SU-DHL-6 (cell line): ENCODE measurements around the gene SLC2A1.

ENCODE experiments used
- H2AFZ ChIP-seq: fragments of 200-600 bp; sonication (generic); 2 replicates; pipeline ENCODE4 v1.6.1; 2014; ENCODE audit warnings: low read depth, mild to moderate bottlenecking, moderate library complexity, mixed read lengths, antibody characterized with exemption, low read length; ENCODE audit not compliant: severe bottlenecking
- H3F3A ChIP-seq: fragments of 200-600 bp; shearing (Covaris generic); 2 replicates; pipeline ENCODE4 v1.6.0; 2016; ENCODE audit warnings: antibody characterized with exemption, mild to moderate bottlenecking; ENCODE audit not compliant: insufficient read depth
- H3K27ac ChIP-seq: fragments of 200-600 bp; sonication (generic); 2 replicates; pipeline ENCODE4 v1.5.1; 2016; ENCODE audit warnings: low read depth, mild to moderate bottlenecking, low read length, moderate library complexity, mixed read lengths
- H3K27me3 ChIP-seq: fragments of 200-600 bp; sonication (generic), shearing (Covaris generic); 2 replicates; pipeline ENCODE4 v1.6.0; 2014; ENCODE audit warnings: mild to moderate bottlenecking, low read length
- H3K36me3 ChIP-seq: fragments of 200-600 bp; sonication (generic); 2 replicates; pipeline ENCODE4 v1.6.1; 2014; ENCODE audit warnings: mild to moderate bottlenecking, low read length, mixed read lengths
- H3K4me2 ChIP-seq: fragments of 300-600, 200-600 bp; shearing (Covaris generic), sonication (generic); 2 replicates; pipeline ENCODE4 v1.6.0; 2014; ENCODE audit warnings: low read length, low read depth, mild to moderate bottlenecking; ENCODE audit not compliant: poor library complexity, severe bottlenecking
- H3K4me3 ChIP-seq: fragments of 200-600 bp; sonication (generic); 2 replicates; pipeline ENCODE4 v1.5.1; 2014; ENCODE audit warnings: antibody characterized with exemption, low read length, mild to moderate bottlenecking, mixed read lengths; ENCODE audit not compliant: insufficient read depth, poor library complexity, severe bottlenecking
- H3K79me2 ChIP-seq: fragments of 200-600 bp; sonication (generic); 2 replicates; pipeline ENCODE4 v1.6.1; 2014; ENCODE audit warnings: mild to moderate bottlenecking, low read length, moderate library complexity; ENCODE audit not compliant: insufficient read depth
- H3K9ac ChIP-seq: fragments of 200-600 bp; sonication (generic); 2 replicates; pipeline ENCODE4 v1.7.0; 2014; ENCODE audit warnings: mild to moderate bottlenecking, low read length
- H3K9me2 ChIP-seq: fragments of 200-600 bp; sonication (generic); replicated peaks from 2 replicates; pipeline ENCODE4 v1.6.1; 2014; ENCODE audit warnings: low read length; ENCODE audit not compliant: insufficient read depth
- H3K9me3 ChIP-seq: fragments of 200-600 bp; sonication (generic); 2 replicates; pipeline ENCODE4 v1.6.1; 2014; ENCODE audit warnings: low read length, mixed read lengths; ENCODE audit not compliant: insufficient read depth
- H4K20me1 ChIP-seq: fragments of 200-600 bp; sonication (generic); 2 replicates; pipeline ENCODE4 v1.6.1; 2014; ENCODE audit warnings: low read depth, mild to moderate bottlenecking, antibody characterized with exemption, low read length, moderate library complexity, mixed read lengths
- EZH2phosphoT487 ChIP-seq: fragments of 200-600 bp; sonication (generic), shearing (Covaris generic); conservative IDR thresholded peaks from 2 replicates; pipeline ENCODE4 v1.6.1; 2018; ENCODE audit warnings: mild to moderate bottlenecking, antibody characterized with exemption, low read length, moderate library complexity, mixed read lengths
- TF ChIP-seq, protein P1 (sequence below): fragments of 200-600 bp; sonication (generic); IDR thresholded peaks from one replicate; pipeline ENCODE4 v1.5.1; 2017; ENCODE audit warnings: antibody characterized with exemption, mild to moderate bottlenecking, low read length, moderate library complexity; ENCODE audit not compliant: insufficient read depth, poor library complexity, severe bottlenecking

SLC2A1 gene

GRCh38 chr1:42978317-42979035 lies 19.8 kb upstream of the SLC2A1 start:
- Histone ChIP-seq H3F3A (no peaks in the 10 kb centered on the region), H3K27ac (no peak overlapping the region), H4K20me1 (no peaks in the 10 kb centered on the region), H3K36me3 (no peaks in the 10 kb centered on the region), H3K27me3 (no peaks in the 10 kb centered on the region), H3K9ac (no peak overlapping the region), H3K9me2 (no peaks in the 10 kb centered on the region), H3K4me2 (no peak overlapping the region), H3K9me3 (no peaks in the 10 kb centered on the region), H3K79me2 (no peaks in the 10 kb centered on the region), H3K4me3 (no peak overlapping the region), H2AFZ (no peak overlapping the region)
- no peak for TF ChIP-seq EZH2phosphoT487
- TF ChIP-seq, protein P1, sequence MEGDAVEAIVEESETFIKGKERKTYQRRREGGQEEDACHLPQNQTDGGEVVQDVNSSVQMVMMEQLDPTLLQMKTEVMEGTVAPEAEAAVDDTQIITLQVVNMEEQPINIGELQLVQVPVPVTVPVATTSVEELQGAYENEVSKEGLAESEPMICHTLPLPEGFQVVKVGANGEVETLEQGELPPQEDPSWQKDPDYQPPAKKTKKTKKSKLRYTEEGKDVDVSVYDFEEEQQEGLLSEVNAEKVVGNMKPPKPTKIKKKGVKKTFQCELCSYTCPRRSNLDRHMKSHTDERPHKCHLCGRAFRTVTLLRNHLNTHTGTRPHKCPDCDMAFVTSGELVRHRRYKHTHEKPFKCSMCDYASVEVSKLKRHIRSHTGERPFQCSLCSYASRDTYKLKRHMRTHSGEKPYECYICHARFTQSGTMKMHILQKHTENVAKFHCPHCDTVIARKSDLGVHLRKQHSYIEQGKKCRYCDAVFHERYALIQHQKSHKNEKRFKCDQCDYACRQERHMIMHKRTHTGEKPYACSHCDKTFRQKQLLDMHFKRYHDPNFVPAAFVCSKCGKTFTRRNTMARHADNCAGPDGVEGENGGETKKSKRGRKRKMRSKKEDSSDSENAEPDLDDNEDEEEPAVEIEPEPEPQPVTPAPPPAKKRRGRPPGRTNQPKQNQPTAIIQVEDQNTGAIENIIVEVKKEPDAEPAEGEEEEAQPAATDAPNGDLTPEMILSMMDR, result no peak

DNA sequence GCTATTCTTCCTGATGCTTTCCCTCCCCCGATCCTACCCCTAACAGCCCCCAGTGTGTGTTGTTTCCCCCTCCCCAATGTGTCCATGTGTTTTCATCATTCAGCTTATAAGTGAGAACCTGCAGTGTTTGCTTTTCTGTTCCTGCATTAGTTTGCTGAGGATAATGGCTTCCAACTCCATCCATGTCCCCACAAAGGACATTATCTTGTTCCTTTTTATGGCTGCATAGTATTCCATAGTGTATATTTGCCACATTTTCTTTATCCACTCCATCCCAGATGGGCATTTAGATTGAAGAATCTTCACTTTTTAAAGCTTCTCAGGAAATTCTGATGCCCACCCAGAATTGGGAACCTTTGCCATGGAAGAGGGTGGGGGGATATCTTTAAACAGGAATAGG lies 19.0 kb upstream of the SLC2A1 start:
- no peak overlapping the region for H2AFZ ChIP-seq
- H4K20me1 ChIP-seq, result no peaks in the 10 kb centered on the region
- H3K36me3 ChIP-seq, result no peaks in the 10 kb centered on the region
- H3K27me3 ChIP-seq, result no peaks in the 10 kb centered on the region
- no peaks in the 10 kb centered on the region for H3K9me3 ChIP-seq
- no peak overlapping the region for H3K4me3 ChIP-seq
- no peaks in the 10 kb centered on the region for H3F3A ChIP-seq
- H3K4me2 ChIP-seq, result no peak overlapping the region
- H3K9ac ChIP-seq, result no peak overlapping the region
- no peaks in the 10 kb centered on the region for H3K9me2 ChIP-seq
- no peak overlapping the region for H3K27ac ChIP-seq
- TF ChIP-seq, protein P1, result no peak
- TF ChIP-seq EZH2phosphoT487, result no peak
- H3K79me2 ChIP-seq, result no peaks in the 10 kb centered on the region

DNA sequence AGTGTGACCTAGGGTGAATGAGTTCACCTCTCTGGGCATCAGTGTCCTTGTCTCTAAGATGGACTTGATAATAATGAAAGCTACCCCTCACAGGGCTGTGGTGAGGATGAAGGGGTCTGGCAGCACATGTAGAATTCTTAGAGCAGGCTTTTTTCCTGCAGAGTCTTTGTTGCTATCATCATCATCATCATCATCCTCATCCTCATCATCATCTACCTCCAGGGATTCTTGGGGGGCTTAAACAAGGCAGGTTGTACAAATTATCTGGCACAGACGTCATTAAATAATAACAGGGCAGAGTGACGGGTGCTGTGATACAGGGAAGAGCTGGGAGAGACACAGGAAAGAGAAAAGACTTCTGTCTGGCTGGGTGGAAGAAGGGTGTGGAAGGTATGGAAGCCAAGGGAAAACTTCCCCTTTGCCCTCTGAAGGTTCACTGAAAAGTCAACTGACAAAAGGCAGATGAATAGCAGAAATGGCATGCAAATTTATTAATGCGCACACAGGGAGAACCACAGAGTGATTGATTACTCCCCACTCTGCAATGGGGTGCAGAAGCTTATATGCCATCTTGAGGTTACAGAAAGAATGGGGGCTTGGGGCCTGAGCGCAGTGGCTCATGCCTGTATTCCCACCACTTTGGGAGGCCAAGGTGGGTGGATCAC lies 17.0 kb upstream of the SLC2A1 start:
- Histone ChIP-seq H2AFZ (no peak overlapping the region), H3K9ac (no peak overlapping the region), H3K27me3 (no peaks in the 10 kb centered on the region), H3K4me3 (no peak overlapping the region), H3K36me3 (no peaks in the 10 kb centered on the region), H3K27ac (no peak overlapping the region), H3K79me2 (no peaks in the 10 kb centered on the region), H3K9me3 (no peaks in the 10 kb centered on the region), H3K4me2 (no peak overlapping the region), H3K9me2 (no peaks in the 10 kb centered on the region), H3F3A (no peaks in the 10 kb centered on the region), H4K20me1 (no peaks in the 10 kb centered on the region)
- no peak for TF ChIP-seq EZH2phosphoT487
- TF ChIP-seq, protein P1, result no peak
